Hepatic stellate cell (primary cell): ENCODE data around the gene KRT84.
"Not testable (repeated sequence)": the region's sequence is repeated elsewhere in the genome, so short reads cannot be mapped to it uniquely, and the experiment has no call there.

Source experiments
- DNase-seq: peaks from one replicate; pipeline ENCODE4 v3.0.0; 2011; ENCODE audit warnings: low spot score

Gene KRT84

GRCh38 chr12:52410589-52411248 is 25.3 kb upstream of the KRT84 start:
- DNase-seq, result not testable (repeated sequence)

- no peak for DNase-seq
Measured at GRCh38 chr12:52407918-52408317, 22.5 kb upstream of the KRT84 start.

GRCh38 chr12:52405922-52406385 is 20.5 kb upstream of the KRT84 start, which contains the start of gene KRT82:
TSS of gene KRT82 (minus strand) at chr12:52406335. CDS start at chr12:52406277, 58 bp downstream.
- DNase-seq, result no peak

- no peak for DNase-seq
Measured at GRCh38 chr12:52404951-52405350, 19.5 kb upstream of the KRT84 start.

- no peak for DNase-seq
Measured at GRCh38 chr12:52403561-52403960, 18.1 kb upstream of the KRT84 start.

- no peak for DNase-seq
Measured at GRCh38 chr12:52402873-52403540, 17.6 kb upstream of the KRT84 start.

GRCh38 chr12:52402377-52402776 is 16.9 kb upstream of the KRT84 start:
- no peak for DNase-seq

- DNase-seq, result no peak
Measured at GRCh38 chr12:52401926-52402325, 16.5 kb upstream of the KRT84 start.

GRCh38 chr12:52401526-52401925 is 16.1 kb upstream of the KRT84 start:
- DNase-seq, result no peak

- no peak for DNase-seq
Measured at GRCh38 chr12:52400906-52401305, 15.5 kb upstream of the KRT84 start.

GRCh38 chr12:52399756-52400155 is 14.3 kb upstream of the KRT84 start:
- DNase-seq, result no peak

GRCh38 chr12:52398176-52398575 is 12.7 kb upstream of the KRT84 start:
- DNase-seq, result no peak

- DNase-seq, result no peak
Measured at GRCh38 chr12:52396656-52397055, 11.2 kb upstream of the KRT84 start.

- no peak for DNase-seq
Measured at GRCh38 chr12:52395761-52396434, 10.4 kb upstream of the KRT84 start.

GRCh38 chr12:52394836-52395405 is 9.5 kb upstream of the KRT84 start:
- DNase-seq, result no peak

- DNase-seq, result no peak
Measured at GRCh38 chr12:52392465-52393007, 7.1 kb upstream of the KRT84 start.

- DNase-seq, result no peak
Measured at GRCh38 chr12:52391618-52392002, 6.2 kb upstream of the KRT84 start.

GRCh38 chr12:52390739-52391617 is 5.5 kb upstream of the KRT84 start:
- peak; percentile 47 for DNase-seq

GRCh38 chr12:52389313-52390207 is 4.1 kb upstream of the KRT84 start:
- no peak for DNase-seq

GRCh38 chr12:52387859-52388258 is 2.4 kb upstream of the KRT84 start:
- DNase-seq, result no peak
